Cardiac muscle cell (in vitro differentiated cells and primary cell): ENCODE results near the gene AKAP14. TPM values are rescaled to one million over a fixed set of nuclear protein-coding genes. Genes with fewer than 3 reads are reported as not detected.
"Not testable (repeated sequence)": the region's sequence is repeated elsewhere in the genome, so short reads cannot be mapped to it uniquely, and the experiment has no call there.

Experiments used
- DNase-seq, 2 donors: peaks; one replicate each; pipeline versions ENCODE4 v3.0.0 to v3.0.0-alpha.2; 2010 to 2017; ENCODE audit warnings: low read depth in 1 of 2, low spot score in 1 of 2
- H3K27ac ChIP-seq: fragments of 200-600 bp; sonication (generic); 2 replicates; pipeline ENCODE4 v1.5.1; 2016
- H3K27me3 ChIP-seq: fragments of 200-600 bp; sonication (generic); 2 replicates; pipeline ENCODE4 v1.6.0; 2016; ENCODE audit warnings: control low read depth
- H3K36me3 ChIP-seq: fragments of 200-600 bp; sonication (generic); 2 replicates; pipeline ENCODE4 v1.5.1; 2016; ENCODE audit warnings: control low read depth
- H3K4me1 ChIP-seq: fragments of 200-600 bp; sonication (generic); 2 replicates; pipeline ENCODE4 v1.8.1; 2017; ENCODE audit warnings: low read depth, mild to moderate bottlenecking, mixed run types
- H3K4me3 ChIP-seq: fragments of 200-600 bp; sonication (generic); 2 replicates; pipeline ENCODE4 v1.5.1; 2016; ENCODE audit warnings: mild to moderate bottlenecking
- H3K9me3 ChIP-seq: fragments of 200-600 bp; sonication (generic); 2 replicates; pipeline ENCODE4 v1.5.1; 2017; ENCODE audit warnings: low read depth, mild to moderate bottlenecking, control low read depth
- polyA plus RNA-seq: library from polyadenylated mRNA; unstranded; fragments of >200 nt; fragmentation: Nextera tagmentation; extraction: Ambion mirVana; gene quantifications from 2 replicates; pipeline ENCODE4 v1.2.1, GENCODE V29; 2016
- total RNA-seq: library from RNA; depleted of rRNA; stranded (reverse); fragments of >200 nt; gene quantifications from 2 replicates; pipeline ENCODE4 v1.2.3, GENCODE V29; 2016
- TF ChIP-seq, protein P1 (sequence below): IDR thresholded peaks from 2 replicates; pipeline ENCODE4 v1.5.1; 2012; ENCODE audit warnings: low read depth, mild to moderate bottlenecking, low read length

Gene AKAP14
- total and polyA plus RNA-seq, 2 experiments from 2014 or later: not detected

DNA sequence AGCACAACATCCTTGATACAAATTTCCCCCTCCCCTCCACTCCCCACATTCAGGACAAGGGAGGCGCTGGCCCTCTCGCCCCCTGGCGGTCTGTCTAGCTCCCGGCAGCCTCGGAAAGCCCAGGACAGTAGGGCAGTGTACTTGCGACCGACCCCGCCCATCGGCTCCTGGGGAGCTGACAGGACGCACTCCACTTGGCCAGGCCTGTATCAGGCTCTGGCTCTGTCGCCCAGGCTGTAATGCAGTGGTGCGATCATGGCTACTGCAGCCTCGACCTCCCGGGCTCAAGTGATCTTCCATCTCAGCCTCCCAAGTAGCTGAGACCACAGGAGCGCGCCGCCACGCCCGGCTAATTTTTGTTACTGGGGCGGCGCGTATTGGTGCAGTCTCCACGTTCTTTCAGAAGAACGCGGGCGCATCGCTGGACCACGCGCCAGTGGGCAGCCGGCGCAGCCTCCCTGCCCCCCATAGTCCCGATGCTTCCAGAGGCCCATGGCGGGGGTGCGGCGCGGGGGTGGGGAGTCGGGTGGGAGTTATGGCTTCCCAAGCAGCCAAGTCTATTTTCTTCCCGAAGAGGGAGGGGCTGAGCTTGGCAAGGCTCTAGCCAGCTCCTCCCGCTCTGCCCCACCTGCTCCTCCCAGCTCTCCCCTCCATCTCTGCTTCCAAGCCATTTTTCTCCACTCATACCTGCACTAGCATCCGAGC lies 7.8 kb upstream of the AKAP14 start:
- H3K9me3 ChIP-seq: no peaks in the 10 kb centered on the region
- peak overlapping the region; percentile 35 for H3K4me3 ChIP-seq
- DNase-seq: peak; percentile 64 to 65
- no peaks in the 10 kb centered on the region for H3K27me3 ChIP-seq
- no peaks in the 10 kb centered on the region for H3K4me1 ChIP-seq
- TF ChIP-seq, protein P1, sequence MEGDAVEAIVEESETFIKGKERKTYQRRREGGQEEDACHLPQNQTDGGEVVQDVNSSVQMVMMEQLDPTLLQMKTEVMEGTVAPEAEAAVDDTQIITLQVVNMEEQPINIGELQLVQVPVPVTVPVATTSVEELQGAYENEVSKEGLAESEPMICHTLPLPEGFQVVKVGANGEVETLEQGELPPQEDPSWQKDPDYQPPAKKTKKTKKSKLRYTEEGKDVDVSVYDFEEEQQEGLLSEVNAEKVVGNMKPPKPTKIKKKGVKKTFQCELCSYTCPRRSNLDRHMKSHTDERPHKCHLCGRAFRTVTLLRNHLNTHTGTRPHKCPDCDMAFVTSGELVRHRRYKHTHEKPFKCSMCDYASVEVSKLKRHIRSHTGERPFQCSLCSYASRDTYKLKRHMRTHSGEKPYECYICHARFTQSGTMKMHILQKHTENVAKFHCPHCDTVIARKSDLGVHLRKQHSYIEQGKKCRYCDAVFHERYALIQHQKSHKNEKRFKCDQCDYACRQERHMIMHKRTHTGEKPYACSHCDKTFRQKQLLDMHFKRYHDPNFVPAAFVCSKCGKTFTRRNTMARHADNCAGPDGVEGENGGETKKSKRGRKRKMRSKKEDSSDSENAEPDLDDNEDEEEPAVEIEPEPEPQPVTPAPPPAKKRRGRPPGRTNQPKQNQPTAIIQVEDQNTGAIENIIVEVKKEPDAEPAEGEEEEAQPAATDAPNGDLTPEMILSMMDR: peak; percentile 67
- no peak overlapping the region for H3K27ac ChIP-seq
- H3K36me3 ChIP-seq: no peaks in the 10 kb centered on the region

- not testable (repeated sequence) for H3K36me3 ChIP-seq, DNase-seq, H3K27me3 ChIP-seq, H3K27ac ChIP-seq, H3K4me3 ChIP-seq, H3K9me3 ChIP-seq, H3K4me1 ChIP-seq
Observed at GRCh38 chrX:119890626-119891025, 5.1 kb upstream of the AKAP14 start.

DNA sequence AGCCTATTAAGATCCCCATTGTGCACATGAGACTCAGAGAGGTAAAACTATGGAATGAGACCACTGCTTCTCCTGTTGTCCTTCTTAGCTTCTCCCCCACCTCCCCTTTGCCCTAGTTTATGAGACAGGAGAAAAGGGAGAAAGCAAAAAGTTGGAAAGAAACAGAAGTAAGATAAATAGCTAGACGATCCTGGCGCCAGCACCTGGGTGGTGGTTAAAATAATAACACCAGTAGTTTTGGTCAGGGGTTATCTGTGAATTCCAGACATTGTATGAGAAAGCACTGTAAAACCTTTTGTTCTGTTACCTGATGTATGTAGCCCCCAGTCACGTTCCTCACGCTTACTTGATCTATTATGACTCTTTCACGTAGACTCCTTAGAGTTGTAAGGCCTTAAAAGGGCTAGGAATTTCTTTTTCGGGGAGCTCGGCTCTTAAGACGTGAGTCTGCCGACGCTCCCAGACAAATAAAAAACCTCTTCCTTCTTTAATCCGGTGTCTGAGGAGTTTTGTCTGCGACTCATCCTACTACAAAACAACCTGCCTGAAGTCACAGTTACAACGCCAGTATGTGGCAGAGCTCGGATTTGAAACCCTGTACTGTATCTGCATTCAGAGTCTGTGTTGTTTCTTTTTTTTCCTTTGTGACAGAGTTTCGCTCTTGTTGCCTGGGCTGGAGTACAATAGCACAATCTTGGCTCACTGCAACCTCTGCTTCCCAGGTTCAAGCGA lies 3.6 kb upstream of the AKAP14 start:
- not testable (repeated sequence) for H3K27ac ChIP-seq, H3K36me3 ChIP-seq, H3K9me3 ChIP-seq, H3K4me3 ChIP-seq, H3K4me1 ChIP-seq, H3K27me3 ChIP-seq, DNase-seq

DNA sequence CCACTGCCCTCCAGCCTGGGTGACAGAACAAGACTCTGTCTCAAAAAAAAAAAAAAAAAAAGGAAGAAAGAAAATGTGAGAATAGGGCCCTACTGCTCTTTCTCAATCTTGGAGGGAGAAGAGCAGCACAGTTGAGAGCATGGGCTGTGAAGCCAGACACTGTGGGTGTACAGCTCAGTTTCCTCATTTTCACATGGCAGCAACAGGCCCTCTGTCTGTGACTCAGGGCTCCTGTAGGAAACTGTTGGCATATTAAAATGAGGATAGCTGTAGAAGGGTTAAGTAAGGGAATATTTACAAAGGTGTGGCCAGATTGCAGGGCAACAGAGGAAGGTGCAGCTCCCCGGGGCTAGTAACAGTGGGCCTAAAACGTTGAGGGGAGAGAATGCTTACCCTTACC lies 3.4 kb downstream of the AKAP14 start:
- no peak for DNase-seq
- TF ChIP-seq, protein P1: no peak
- no peak overlapping the region for H3K27ac ChIP-seq
- H3K4me1 ChIP-seq: no peaks in the 10 kb centered on the region
- H3K36me3 ChIP-seq: no peaks in the 10 kb centered on the region
- no peak overlapping the region for H3K4me3 ChIP-seq
- H3K27me3 ChIP-seq: no peaks in the 10 kb centered on the region
- H3K9me3 ChIP-seq: no peaks in the 10 kb centered on the region

- TF ChIP-seq, protein P1: no peak
- no peaks in the 10 kb centered on the region for H3K27me3 ChIP-seq
- no peak overlapping the region for H3K4me3 ChIP-seq
- no peaks in the 10 kb centered on the region for H3K4me1 ChIP-seq
- H3K36me3 ChIP-seq: no peaks in the 10 kb centered on the region
- no peak for DNase-seq
- H3K27ac ChIP-seq: no peak overlapping the region
- H3K9me3 ChIP-seq: no peaks in the 10 kb centered on the region
Observed at GRCh38 chrX:119900976-119901375, 5.3 kb downstream of the AKAP14 start.

- H3K36me3 ChIP-seq: no peaks in the 10 kb centered on the region
Observed at GRCh38 chrX:119916310-119916709, 20.6 kb downstream of the AKAP14 start.

More at GRCh38 chrX:119916310-119916709, 20.6 kb downstream of the AKAP14 start:
- Histone ChIP-seq H3K4me1 (no peaks in the 10 kb centered on the region), H3K27ac (no peak overlapping the region), H3K27me3 (no peaks in the 10 kb centered on the region), H3K9me3 (no peaks in the 10 kb centered on the region), H3K4me3 (no peak overlapping the region)
- no peak for DNase-seq
- TF ChIP-seq, protein P1: no peak
